Hypothalamus (tissue), 51 donors: ENCODE results near the gene CAPN8.
"Not testable (repeated sequence)": the region's sequence is repeated elsewhere in the genome, so short reads cannot be mapped to it uniquely, and the experiment has no call there.

Experiments used
- DNase-seq, 51 donors: peaks; one replicate each; lab custom pipeline; 2025; lab: John Stamatoyannopoulos, UW

CAPN8 gene

GRCh38 chr1:223534677-223535076 is 130.8 kb downstream of the CAPN8 start:
- DNase-seq: no peak

GRCh38 chr1:223533708-223534107 is 131.8 kb downstream of the CAPN8 start:
- DNase-seq: no peak

GRCh38 chr1:223531742-223532341 is 133.7 kb downstream of the CAPN8 start:
- peak in 34 of 51 donors; percentile 3 to 59 (median 23) for DNase-seq

GRCh38 chr1:223525957-223526356 is 139.5 kb downstream of the CAPN8 start:
- DNase-seq: no peak

GRCh38 chr1:223525546-223525945 is 140.0 kb downstream of the CAPN8 start:
- DNase-seq: no peak

- no peak for DNase-seq
Measured at GRCh38 chr1:223524930-223525451, 140.5 kb downstream of the CAPN8 start.

- DNase-seq: no peak
Measured at GRCh38 chr1:223521150-223521549, 144.4 kb downstream of the CAPN8 start.

GRCh38 chr1:223520200-223520599 is 145.3 kb downstream of the CAPN8 start:
- DNase-seq: no peak

- DNase-seq: no peak
Measured at GRCh38 chr1:223519116-223519515, 146.4 kb downstream of the CAPN8 start.

- not testable (repeated sequence) for DNase-seq
Measured at GRCh38 chr1:223518553-223518952, 146.9 kb downstream of the CAPN8 start.

GRCh38 chr1:223515926-223516325 is 149.6 kb downstream of the CAPN8 start:
- DNase-seq: no peak

- no peak for DNase-seq
Measured at GRCh38 chr1:223515421-223515820, 150.1 kb downstream of the CAPN8 start.

- no peak for DNase-seq
Measured at GRCh38 chr1:223514644-223515043, 150.9 kb downstream of the CAPN8 start.

GRCh38 chr1:223513309-223513708 is 152.2 kb downstream of the CAPN8 start:
- no peak for DNase-seq

- no peak for DNase-seq
Measured at GRCh38 chr1:223512057-223512456, 153.4 kb downstream of the CAPN8 start.

- DNase-seq: no peak
Measured at GRCh38 chr1:223508796-223509195, 156.7 kb downstream of the CAPN8 start.

GRCh38 chr1:223504741-223505140 is 160.8 kb downstream of the CAPN8 start:
- DNase-seq: peak in 10 of 51 donors; percentile 3 to 51 (median 20)

GRCh38 chr1:223503348-223503747 is 162.2 kb downstream of the CAPN8 start:
- DNase-seq: no peak

GRCh38 chr1:223500560-223501425 is 164.7 kb downstream of the CAPN8 start:
- peak in 10 of 51 donors; percentile 2 to 60 (median 16) for DNase-seq

- DNase-seq: no peak
Measured at GRCh38 chr1:223496883-223497282, 168.6 kb downstream of the CAPN8 start.

GRCh38 chr1:223494926-223495645 is 170.4 kb downstream of the CAPN8 start:
- DNase-seq: no peak
